ENCODE results near the gene DAPK3.
"Not testable (repeated sequence)": the region's sequence is repeated elsewhere in the genome, so short reads cannot be mapped to it uniquely, and the experiment has no call there.

Gene DAPK3

DNA sequence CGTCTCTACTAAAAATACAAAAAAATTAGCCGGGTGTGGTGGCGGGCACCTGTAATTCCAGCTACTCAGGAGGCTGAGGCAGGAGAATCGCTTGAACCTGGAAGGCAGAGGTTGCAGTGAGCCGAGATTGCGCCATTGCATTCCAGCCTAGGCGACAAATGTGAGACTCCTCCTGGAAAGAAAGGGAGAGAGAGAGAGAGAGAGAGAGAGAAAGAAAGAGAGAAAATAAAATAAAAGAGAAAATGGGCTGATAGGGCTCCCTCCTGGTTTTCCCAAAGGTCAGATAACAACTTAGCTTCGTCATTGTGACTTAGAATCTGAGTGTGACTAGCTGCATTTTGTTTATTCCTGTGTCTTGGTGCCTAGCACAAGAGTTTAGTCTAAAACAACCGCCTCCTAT, 34.5 kb upstream of the DAPK3 start:
- not testable (repeated sequence) for DNase-seq (ENCODE audit: low read depth in 2 of 2)

DNA sequence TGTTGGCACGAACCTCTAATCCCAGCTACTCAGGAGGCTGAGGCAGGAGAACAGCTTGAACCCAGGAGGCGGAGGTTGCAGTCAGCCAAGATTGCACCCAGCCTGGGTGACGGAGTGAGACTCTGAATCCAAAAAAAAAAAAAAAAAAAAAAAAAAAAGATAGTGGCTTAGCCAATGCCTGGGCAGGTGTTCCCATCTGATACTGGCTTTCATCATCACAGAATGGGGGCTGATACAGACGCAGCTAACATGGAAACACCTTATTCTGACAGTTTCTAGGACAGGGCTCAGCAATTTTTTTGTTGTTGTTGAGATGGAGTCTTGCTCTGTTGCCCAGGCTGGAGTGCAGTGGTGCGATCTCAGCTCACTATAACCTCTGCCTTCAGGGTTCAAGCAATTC, 29.9 kb upstream of the DAPK3 start:
- DNase-seq (ENCODE audit: low read depth in 2 of 2), result not testable (repeated sequence)

DNA sequence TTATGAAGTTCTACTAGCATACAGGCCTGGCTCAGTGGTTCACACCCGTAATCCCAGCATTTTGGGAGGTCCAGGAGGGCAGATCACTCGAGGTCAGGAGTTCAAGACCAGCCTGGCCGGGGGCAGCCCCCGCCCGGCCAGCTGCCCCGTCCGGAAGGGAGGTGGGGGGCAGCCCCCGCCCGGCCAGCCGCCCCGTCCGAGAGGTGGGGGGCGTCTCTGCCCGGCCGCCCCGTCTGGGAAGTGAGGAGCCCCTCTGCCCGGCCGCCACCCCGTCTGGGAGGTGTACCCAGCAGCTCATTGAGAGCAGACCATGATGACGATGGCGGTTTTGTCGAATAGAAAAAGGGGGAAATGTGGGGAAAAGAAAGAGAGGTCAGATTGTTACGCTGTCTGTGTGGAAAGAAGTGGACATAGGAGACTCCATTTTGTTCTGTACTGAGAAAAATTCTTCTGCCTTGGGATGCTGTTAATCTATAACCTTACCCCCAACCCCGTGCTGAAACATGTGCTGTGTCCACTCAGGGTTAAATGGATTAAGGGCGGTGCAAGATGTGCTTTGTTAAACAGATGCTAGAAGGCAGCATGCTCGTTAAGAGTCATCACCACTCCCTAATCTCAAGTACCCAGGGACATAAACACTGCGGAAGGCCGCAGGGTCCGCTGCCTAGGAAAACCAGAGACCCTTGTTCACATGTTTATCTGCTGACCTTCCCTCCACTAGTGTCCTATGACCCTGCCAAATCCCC, 27.9 kb upstream of the DAPK3 start:
- not testable (repeated sequence) for DNase-seq (ENCODE audit: low read depth in 2 of 2)

DNA sequence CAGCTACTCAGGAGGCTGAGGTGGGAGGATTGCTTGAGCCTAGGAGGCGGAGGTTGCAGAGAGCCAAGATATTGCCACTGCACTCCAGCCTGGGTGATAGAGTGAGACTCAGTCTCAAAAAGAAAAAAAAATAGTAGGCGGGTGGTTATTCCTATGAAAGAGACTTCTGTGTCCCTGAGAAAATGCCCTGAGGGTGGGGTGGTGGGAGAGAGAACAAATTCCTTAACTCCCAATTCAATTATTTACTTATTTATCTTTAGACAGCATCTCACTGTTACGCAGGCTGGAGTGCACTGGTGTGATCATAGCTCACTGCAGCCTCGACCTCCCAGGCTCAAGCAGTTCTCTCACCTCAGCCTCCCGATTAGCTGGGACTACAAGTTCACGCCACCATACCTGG, 24.7 kb upstream of the DAPK3 start:
- DNase-seq (ENCODE audit: low read depth in 2 of 2), result no peak

DNA sequence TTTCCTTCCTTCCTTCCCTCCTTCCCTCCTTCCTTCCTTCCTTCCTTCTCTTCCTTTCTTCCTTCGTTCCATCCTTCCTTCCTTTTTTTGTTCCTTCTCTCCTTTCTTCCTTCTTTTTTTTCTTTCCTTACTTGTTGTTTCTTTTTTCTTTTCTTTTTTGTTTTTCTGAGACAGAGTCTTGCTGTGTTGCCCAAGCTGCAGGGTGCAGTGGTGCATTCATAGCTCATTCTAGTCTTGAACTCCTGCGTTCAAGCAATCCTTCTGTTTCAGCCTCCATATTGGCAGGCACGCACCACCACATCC, 19.9 kb upstream of the DAPK3 start:
- DNase-seq (ENCODE audit: low read depth in 2 of 2), result no peak

DNA sequence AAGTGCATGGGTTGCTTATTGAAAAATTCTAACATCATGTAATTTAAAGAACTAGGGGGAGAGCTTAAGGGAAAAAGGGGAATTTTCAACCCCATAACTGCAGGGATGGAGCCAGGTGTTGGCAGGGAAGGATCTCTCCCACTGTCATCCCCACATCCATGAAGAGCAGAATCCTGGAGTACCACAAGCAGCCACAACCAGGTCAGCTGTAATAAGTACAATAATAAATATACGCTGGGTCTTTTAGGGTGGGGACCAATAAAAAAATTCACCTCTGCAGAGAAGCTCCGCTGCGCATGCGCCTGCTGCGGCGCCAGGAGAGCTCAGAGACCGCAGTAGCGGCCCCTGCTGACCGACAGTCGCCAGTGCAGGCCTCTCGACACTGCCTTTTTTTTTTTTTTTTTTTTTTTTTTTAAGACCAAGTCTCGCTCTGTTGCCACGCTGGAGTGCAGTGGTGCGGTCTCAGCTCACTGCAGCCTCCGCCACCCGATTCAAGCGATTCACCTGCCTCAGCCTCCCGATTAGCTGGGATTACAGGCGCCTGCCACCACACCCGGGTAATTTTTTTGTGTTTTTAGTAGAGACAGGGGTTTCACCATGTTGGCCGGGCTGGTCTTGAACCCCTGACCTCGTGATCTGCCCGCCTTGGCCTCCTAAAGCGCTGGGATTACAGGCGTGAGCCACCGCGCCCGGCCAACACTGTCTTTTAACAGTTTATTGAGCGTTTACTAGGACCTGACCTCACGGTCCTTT, 16.9 kb upstream of the DAPK3 start:
- peak; percentile 77 to 81 for DNase-seq (ENCODE audit: low read depth in 2 of 2)

DNA sequence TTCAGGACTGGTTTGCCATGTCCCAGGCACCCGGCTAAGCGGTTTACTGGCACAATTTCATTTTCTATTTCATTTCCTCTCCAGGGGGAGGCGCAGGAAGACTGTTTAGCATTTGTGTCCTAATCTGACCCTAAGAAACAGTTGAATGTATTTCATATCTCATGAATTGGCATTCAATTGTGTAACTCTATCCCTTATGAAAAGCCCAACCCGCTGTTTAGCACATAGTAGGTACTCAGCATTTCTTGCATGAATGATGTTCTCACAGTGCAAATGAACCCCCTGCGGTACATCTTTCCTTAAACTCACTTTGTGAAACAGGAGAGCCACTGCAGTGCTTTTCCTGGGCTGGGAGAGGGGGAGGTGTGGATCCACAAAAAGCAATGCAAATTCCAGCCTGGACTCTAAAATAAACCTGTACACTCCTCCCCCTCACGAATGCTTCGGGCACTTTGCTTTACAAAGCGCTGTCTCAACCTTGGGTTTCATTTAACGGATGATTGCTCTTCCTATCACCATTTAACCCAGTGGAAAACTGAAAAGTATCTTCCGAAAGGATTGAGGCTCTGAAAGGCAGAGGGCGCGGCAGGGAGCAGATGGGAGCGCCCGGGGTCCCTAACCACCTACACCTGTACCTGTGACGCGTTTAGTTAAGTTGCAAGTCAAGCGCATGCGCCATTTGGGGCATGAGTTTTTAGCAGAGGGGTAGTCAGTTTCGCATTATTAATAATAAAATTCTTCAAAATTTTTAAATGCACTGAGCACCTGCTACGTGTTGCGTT, 15.6 kb upstream of the DAPK3 start:
- DNase-seq (ENCODE audit: low read depth in 2 of 2), result no peak

DNA sequence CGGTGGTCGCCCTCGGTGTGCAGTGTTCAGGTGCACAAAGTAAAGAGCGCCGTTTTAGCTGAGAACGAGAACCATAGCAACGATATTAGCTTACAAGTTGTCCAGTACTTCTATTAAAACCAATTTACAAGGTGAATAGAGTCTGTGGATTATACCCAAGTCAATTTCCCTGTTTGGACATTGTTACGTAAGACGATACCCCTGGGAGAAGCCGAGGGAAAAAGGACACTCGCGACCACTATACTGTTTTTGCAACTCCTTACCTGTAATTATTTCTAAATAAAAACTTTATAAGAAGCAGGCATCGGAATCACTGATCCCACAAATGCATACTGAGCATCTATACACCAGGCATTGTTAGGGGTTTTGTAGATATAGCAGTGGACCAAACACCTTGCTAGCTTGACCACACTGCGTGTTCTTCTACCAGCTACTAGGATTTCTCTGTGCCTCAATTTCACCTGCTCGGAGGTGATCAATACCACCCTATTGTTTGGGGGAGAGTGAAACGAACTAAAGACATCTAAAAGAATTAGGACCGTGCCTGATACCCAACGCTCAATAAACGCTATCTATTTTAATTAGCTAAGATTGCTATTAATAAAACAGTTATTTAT, 14.9 kb upstream of the DAPK3 start:
- no peak for DNase-seq (ENCODE audit: low read depth in 2 of 2)

DNA sequence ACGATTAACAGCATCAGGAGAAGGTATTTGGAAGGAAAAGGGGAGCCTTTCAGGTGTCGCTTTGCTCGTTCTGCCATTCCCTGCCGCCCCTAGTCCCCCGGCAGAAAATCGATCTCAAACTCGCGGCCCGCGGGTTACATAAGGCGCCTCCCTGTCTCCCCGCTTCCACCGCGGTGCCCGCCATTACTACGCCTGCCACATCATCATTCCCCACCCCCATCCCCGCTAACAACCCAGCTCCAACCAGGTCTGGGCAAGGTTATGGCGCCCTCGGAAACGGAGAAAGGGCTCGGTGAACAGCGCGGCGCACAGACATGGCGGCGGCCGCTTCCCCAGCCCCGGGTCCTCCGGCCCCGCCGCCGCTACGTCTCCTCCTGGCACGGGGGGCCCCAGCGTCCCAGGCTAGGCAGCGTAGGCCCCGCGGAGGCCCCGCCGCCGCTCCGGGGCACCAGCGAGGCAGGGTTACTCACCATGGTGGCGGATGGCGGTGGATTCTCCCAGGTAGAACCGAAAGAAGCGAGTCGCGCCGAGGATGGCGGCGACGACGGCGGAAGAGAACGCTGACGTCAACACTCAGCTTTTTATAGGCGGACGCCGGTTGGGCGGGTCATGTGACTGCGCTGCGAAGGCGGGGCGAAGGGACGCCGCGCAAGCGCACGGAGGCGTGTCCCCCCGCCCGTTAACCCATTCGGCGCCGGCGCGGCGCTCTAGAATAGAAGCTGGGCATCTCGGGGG, 14.2 kb upstream of the DAPK3 start, which contains the start of gene EEF2:
TSS of gene EEF2 (minus strand) at position 556 of the 735 bp plus-strand sequence. CDS start at position 473, 83 bp downstream.
- peak; percentile 77 to 78 for DNase-seq (ENCODE audit: low read depth in 2 of 2)

DNA sequence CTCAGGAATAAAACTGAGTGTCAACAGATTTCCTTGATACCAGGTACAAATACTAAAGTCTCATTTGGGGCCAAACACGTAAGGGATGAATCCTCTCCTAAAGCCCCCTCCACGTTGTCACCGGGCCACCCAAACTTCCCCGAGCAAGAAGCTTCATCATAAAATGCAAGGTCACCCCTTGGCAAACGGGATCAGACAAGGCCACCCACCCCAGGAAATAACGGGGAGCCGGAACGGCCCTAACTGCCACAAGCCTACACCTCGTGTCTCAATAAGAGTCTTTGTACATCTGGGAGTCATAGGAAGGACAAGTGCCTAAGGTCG, 13.6 kb upstream of the DAPK3 start:
- no peak for DNase-seq (ENCODE audit: low read depth in 2 of 2)

DNA sequence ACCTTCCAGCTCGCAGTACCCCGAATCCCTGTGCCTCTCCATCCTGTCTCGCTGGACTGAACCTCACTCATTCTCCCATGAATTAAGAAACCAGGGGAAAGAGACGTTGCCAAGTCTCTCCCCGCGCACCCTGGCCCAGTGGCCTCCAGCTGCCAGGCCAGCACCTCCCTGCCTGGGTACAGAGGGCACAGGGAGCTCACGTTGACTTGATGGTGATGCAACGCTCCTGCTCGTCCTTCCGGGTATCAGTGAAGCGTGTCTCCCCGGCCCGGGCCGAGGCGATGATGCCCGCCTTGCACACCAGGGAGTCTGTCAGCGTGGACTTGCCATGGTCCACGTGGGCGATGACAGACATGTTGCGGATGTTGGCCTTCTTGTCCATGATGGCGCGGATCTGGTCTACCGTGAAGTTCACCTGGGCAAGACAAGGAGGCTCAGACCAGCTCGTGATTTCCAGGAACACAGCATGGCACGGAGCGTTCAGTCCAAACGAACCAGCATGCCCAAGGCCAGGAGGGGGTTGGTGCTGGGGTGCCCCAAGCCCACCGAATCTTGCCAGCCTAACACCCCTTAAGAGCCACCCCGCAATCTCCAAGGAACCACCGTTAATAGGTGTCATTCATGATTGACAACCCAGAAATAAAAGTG, 13.2 kb upstream of the DAPK3 start:
- DNase-seq (ENCODE audit: low read depth in 2 of 2), result no peak

DNA sequence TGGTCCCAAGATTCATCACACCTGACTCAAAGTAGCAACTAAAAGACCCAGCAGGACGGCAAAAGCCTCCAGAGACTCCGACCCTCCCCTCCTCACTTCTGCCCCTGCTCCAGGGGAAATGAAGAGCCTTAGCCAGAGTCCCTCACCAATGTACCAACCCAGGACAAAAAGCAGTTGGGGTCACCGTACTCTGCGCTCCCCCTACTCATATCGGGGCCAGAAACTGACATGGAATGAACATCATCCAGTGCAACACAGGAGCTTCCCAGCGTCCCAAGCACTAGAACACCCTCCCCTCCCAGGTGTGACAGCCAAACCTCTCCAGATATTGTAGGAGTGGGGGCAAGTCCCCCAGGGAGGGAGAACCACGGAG, 12.6 kb upstream of the DAPK3 start:
- DNase-seq (ENCODE audit: low read depth in 2 of 2), result no peak

DNA sequence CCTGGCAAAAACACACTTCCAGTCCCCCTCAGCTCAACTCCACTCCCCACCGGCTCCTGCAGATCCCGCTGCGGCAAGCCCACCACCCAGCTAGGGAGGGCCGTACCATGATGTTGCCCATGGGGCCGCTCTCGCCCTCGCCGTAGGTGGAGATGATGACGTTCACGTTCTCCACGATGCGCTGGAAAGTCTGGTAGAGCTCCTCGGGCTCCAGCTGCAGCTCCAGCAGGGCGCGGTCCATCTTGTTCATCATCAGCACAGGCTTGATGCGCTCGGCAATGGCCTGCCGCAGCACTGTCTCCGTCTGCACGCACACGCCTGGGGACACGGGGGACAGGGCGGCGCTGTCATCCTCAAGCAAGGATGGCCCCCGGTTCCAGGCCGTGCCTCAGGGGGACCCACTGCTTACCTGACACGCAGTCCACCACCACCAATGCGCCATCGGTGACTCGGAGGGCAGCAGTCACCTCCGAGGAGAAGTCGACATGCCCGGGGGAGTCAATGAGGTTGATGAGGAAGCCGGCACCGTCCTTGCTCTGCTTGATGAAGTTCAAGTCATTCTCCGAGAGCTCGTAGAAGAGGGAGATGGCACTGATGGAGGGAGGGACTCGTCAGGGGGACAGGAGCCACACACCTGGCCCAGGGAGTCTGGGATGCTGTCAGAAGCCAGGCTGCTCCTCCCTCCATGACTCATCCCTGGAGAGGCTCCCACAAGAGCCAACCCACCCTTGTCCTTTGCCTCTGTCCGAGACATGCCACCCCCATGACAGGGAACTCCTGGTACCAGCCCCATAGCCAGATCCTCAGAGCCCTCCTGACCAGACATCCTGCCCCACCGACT, 12.0 kb upstream of the DAPK3 start:
- no peak for DNase-seq (ENCODE audit: low read depth in 2 of 2)

DNA sequence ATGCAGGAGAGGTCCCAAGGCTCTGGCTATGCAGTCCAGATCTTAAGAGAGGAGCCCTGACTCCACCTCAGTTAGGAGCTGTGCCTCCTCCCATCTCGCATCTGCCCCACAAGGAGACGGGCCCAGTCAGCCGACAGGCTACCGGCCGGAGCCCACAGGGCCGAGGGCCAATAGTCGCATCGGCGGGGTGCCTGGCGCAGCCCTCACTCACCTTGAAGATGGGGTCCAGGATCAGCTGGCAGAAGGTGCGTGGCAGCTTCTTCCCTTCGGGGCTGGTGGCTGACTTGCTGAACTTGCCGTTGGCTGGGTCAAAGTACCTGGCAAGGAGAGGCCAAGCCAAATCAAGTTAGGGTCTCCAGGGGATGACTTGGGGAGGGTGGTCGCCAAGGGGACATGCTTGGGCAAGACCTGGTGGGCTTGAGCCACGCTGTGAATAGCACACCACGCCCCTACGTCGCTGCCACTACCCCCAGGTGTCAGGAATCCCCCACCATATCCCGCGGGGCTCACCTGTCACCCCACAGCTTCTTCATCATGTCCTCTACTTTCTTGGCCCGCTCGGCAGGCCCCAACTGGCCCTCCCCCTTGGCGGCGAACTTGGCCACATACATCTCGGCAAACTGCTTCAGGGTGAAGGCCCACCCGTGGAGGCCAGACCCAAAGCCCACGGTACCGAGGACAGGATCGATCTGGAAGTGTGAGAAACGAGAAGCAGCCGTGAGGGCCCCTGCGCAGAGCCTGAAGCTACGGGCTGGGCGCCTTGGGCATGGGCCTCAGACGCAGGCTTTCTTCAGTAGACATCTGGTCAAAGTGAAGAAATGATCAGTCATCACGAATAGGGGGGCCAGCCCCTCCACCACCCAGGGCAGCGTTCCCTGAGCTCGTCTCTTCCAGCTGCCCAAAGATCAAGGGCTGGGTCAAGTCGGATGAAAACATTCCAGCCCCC, 11.1 kb upstream of the DAPK3 start:
- DNase-seq (ENCODE audit: low read depth in 2 of 2), result no peak

DNA sequence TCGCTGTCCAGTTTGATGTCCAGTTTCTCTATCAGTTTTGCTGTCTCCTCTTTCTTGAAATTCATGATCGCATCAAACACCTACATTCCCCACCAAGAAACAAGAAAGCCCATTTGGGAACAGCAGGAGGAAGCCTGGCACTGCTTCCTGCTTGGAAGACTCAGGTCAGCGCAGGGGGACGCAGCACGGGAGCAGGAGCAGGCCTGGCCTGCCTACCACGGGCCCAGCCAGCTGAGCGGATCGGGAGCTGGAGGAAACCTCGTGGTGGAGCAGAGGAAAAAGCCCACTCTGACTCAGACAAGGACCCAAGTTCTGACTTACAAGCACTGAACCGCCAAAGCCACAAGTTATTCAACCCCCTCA, 10.5 kb upstream of the DAPK3 start:
- no peak for DNase-seq (ENCODE audit: low read depth in 2 of 2)

DNA sequence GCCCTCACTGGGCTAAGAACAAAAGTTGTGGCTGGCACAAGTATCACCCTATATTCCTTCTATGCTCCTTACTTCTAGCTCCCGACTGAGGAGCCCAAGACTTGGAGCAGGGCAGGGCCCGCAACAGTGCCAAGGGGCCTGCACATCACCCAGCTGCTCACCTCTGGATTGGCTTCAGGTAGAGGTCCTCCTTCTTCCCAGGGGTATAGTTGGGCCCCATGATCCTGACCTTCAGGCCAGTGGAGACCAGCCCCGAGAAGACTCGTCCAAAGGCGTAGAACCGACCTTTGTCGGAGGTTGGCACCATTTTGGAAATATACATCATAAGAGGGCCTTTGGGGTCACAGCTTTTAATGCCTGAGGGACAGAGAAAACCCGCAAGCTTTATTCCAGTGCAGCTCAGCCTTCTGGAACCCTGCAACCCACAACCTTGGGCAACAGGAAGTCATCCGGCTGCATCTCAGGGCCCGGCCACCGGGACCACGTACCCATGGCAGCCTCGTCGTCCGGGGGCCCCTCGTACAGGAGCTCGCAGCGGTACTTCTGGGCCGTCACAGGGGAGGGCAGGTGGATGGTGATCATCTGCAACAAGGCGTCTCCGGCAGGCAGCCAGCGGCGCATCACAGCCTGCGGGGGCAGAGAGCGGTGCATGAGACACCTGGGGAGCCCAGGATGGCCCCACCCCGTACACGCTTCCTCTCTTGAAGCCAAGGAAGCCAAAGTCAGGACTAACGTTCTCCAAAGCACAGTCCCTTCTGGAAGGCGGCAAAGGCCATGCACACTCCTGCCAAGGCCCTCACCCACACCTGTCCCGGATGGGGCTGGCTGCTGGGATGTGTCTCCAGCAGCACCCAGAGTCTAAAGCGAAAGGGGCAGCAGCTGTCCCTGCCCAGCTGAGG, 9.7 kb upstream of the DAPK3 start:
- no peak for DNase-seq (ENCODE audit: low read depth in 2 of 2)

DNA sequence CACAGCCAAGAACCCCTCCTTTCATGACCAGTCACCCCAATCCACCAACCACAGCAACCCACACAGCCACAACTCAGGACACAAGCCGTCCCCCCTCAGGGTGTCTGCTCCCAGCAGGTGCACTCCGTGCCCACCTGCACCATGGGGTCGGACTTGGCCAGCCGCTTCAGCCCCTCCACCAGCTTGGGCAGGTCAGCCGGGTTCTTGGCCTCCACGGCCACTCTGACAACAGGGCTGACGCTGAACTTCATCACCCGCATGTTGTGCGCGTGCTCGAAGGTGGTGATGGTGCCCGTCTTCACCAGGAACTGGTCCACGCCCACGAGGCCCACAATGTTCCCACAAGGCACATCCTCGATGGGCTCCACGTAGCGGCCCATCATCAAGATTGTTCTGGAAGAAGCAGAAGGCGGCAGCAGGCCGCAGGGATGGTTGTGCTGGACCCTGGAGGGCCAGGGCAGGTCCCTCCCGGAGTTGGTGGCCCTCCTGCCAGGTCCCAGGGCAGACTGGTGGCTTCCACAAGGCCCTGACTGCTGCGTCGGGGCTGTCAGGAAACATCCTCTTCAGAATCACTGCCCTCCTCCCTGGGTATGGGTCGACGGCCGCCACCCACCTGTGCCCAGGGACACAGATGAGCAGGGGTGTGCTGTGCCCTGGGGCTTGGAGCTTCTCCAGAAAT, 8.9 kb upstream of the DAPK3 start:
- DNase-seq (ENCODE audit: low read depth in 2 of 2), result no peak

DNA sequence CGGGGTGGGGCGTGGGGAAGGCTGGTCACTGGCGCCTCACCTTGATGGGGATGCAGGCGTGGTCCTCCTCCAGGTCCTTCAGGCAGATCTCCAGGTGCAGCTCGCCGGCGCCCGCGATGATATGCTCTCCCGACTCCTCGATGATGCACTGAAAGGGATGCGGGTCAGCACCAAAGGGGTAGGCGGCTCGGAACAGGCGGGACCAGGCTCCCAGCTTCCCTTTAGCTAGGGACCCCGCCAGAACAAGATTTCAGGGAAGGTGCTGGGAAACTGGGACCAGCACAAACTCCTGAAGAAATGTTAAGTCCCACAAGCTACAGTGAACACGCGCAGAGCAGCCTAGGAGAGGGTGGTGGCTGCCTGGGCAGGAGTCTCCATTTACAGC, 8.4 kb upstream of the DAPK3 start:
- DNase-seq (ENCODE audit: low read depth in 2 of 2), result no peak

Measured in stimulated activated CD8-positive, alpha-beta memory T cell treated with anti-CD3 and anti-CD28 coated beads, Interleukin-15, amount 100 ng/mL, for 48 hours (primary cell).